K562 (cell line): ENCODE data around the gene C10orf90. TPM values are rescaled to one million over a fixed set of nuclear protein-coding genes. Genes with fewer than 3 reads are reported as not detected.

Experiments
- ATAC-seq: fragments of 200-7000 bp; cut with Tn5 transposase; 3 replicates; pipeline ENCODE4 v1.9.1; 2020; ENCODE audit warnings: moderate library complexity
- BruUV-seq: library from RNA; stranded (reverse); fragments of 400-500 nt; replicated peaks from 2 replicates; lab custom pipeline; 2021; lab: Mats Ljungman, UMichigan
- CTCF ChIA-PET: fragments of 300-600 bp; formaldehyde crosslinking; extraction: SDS; loops from one replicate; lab custom pipeline; 2021; ENCODE audit warnings: low intra/inter-chr PET ratio; lab: Yijun Ruan, JAX
- POLR2A ChIA-PET: fragments of 300-600, 350-650 bp; sonication (Branson Sonifier 250); formaldehyde crosslinking; extraction: SDS; loops from one replicate; lab custom pipeline; 2021; ENCODE audit warnings: antibody characterized with exemption, inconsistent platforms; lab: Yijun Ruan, JAX
- DNase-seq, 4 experiments: peaks; one replicate each; pipeline versions ENCODE4 v3.0.0 to v3.0.0-alpha.2; 2011 to 2018; ENCODE audit warnings: low spot score in 3 of 4, mixed read lengths in 3 of 4; ENCODE audit errors: extremely low read depth in 1 of 4
- FAIRE-seq: peaks from 2 replicates; lab custom pipeline; 2011; peaks lifted over from hg19 to GRCh38; lab: Jason Lieb, UNC
- H2AFZ ChIP-seq: 2 replicates; pipeline ENCODE4 v1.6.0; 2011; ENCODE audit warnings: low read depth, low read length, control low read depth, inconsistent platforms
- H3K27ac ChIP-seq: fragments of 200-600 bp; 3 replicates; pipeline ENCODE4 v1.8.0; 2011; ENCODE audit warnings: low read depth, mild to moderate bottlenecking, control low read depth, inconsistent platforms, low read length, moderate library complexity, mixed read lengths; ENCODE audit errors: extremely low read depth
- H3K27me3 ChIP-seq, 2 experiments: fragments of 300-600 bp in 1 of 2; 2 replicates in 1 of 2; 3 replicates in 1 of 2; pipeline versions ENCODE4 v1.6.0 to v1.8.0; 2011; ENCODE audit warnings: inconsistent platforms in 2 of 2, low read length in 2 of 2, mild to moderate bottlenecking in 1 of 2, mixed read lengths in 1 of 2, moderate library complexity in 1 of 2; ENCODE audit not compliant: control insufficient read depth in 2 of 2, insufficient read depth in 2 of 2
- H3K36me3 ChIP-seq: fragments of 300-600 bp; 3 replicates; pipeline ENCODE4 v1.8.0; 2011; ENCODE audit warnings: mild to moderate bottlenecking, low read length, inconsistent platforms; ENCODE audit not compliant: control insufficient read depth, insufficient read depth
- H3K4me1 ChIP-seq, 2 experiments: fragments of 200-600 bp in 1 of 2; replicated peaks in 1 of 2; 2 replicates in 1 of 2; 3 replicates in 1 of 2; pipeline versions ENCODE4 v1.5.1 to v1.8.0; 2011; ENCODE audit warnings: inconsistent platforms in 2 of 2, low read length in 2 of 2, mild to moderate bottlenecking in 1 of 2, mixed read lengths in 1 of 2, moderate library complexity in 1 of 2; ENCODE audit not compliant: control insufficient read depth in 2 of 2, insufficient read depth in 2 of 2
- H3K4me2 ChIP-seq: 2 replicates; pipeline ENCODE4 v1.6.1; 2011; ENCODE audit warnings: low read length, control low read depth, inconsistent platforms, mixed read lengths; ENCODE audit not compliant: insufficient read depth
- H3K4me3 ChIP-seq: fragments of 200-600 bp; sonication (generic), shearing (Covaris generic); 2 replicates; pipeline ENCODE4 v1.5.1; 2016; ENCODE audit warnings: control low read depth, inconsistent platforms
- H3K79me2 ChIP-seq: fragments of 200-600 bp; 3 replicates; pipeline ENCODE4 v1.8.0; 2011; ENCODE audit warnings: low read length, inconsistent platforms; ENCODE audit not compliant: control insufficient read depth, insufficient read depth
- H3K9ac ChIP-seq, 2 experiments: 2 replicates each; pipeline versions ENCODE4 v1.6.0 to v1.6.1; 2011; ENCODE audit warnings: low read depth in 2 of 2, low read length in 2 of 2, control low read depth in 1 of 2, inconsistent platforms in 1 of 2, mild to moderate bottlenecking in 1 of 2, mixed read lengths in 1 of 2; ENCODE audit not compliant: insufficient read depth in 1 of 2
- H3K9me1 ChIP-seq: one replicate; pipeline ENCODE4 v1.6.0; 2011; ENCODE audit warnings: inconsistent platforms, mild to moderate bottlenecking, low read length, moderate library complexity; ENCODE audit not compliant: control insufficient read depth, insufficient read depth
- H3K9me3 ChIP-seq: replicated peaks from 2 replicates; pipeline ENCODE4 v1.5.1; 2011; ENCODE audit warnings: low read depth, low read length, inconsistent platforms; ENCODE audit not compliant: control insufficient read depth, insufficient read depth
- H4K20me1 ChIP-seq: replicated peaks from 2 replicates; pipeline ENCODE4 v1.6.1; 2011; ENCODE audit warnings: low read length, inconsistent platforms, mixed read lengths; ENCODE audit not compliant: control insufficient read depth, insufficient read depth
- FOXA3 ChIP-seq, 2 experiments: fragments of 450-650 bp in 1 of 2; sonication (generic) in 1 of 2; formaldehyde crosslinking; IDR thresholded peaks in 1 of 2; conservative IDR thresholded peaks in 1 of 2; 2 replicates each; pipeline versions ENCODE4 v1.4.0 to v1.8.0; 2020 to 2022; ENCODE audit warnings: mild to moderate bottlenecking in 2 of 2, missing genetic modification reagents in 1 of 2
- GABPA ChIP-seq: fragments of 200-800 bp; sonication (Bioruptor generic); conservative IDR thresholded peaks from 2 replicates; pipeline ENCODE4 v1.6.1; 2016; ENCODE audit warnings: low read depth, missing genetic modification characterization, missing compliant biosample characterization
- SAFB2 ChIP-seq: fragments of 200-400 bp; formaldehyde crosslinking; IDR thresholded peaks from 2 replicates; pipeline ENCODE4 v1.6.1; 2018; ENCODE audit warnings: borderline replicate concordance, low read length, low read depth, moderate library complexity; ENCODE audit not compliant: severe bottlenecking
- TCFL5 ChIP-seq: fragments of 250-450 bp; sonication (Bioruptor Pico); conservative IDR thresholded peaks from 2 replicates; pipeline ENCODE4 v1.6.1; 2021; ENCODE audit warnings: mild to moderate bottlenecking, moderate library complexity, matching md5 sums
- WGBS: fragments of 100-300 bp; shearing (Covaris generic); methylation state at CpG from one replicate; pipeline ENCODE4 v1.1.6; 2016; ENCODE audit warnings: low coverage, mixed read lengths; ENCODE audit not compliant: insufficient coverage; ENCODE audit errors: missing lambda C conversion rate; 5-methylcytosine and 5-hydroxymethylcytosine counted together
- in situ Hi-C: fragments of 300-500 bp; cut with MboI; formaldehyde crosslinking; loops from 4 replicates; pipeline ENCODE4 v1.15.0; 2018; ENCODE audit warnings: inconsistent platforms, mixed read lengths
- intact Hi-C: fragments of 100-400 bp; cut with micrococcal nuclease; formaldehyde crosslinking; loops from 2 replicates; pipeline ENCODE4 v1.14.2; 2022
- polyA plus RNA-seq, 8 experiments: library from polyadenylated mRNA; depleted of rRNA in 4 of 8; stranded (reverse) in 5 of 8; unstranded in 3 of 8; fragments of >200 nt; fragmentation: Nextera tagmentation in 2 of 8; fragmentation: Illumina TruSeq in 1 of 8; extraction: Ambion mirVana in 2 of 8; extraction: Trizol in 1 of 8; gene quantifications; 2 replicates each; pipeline versions ENCODE4 v1.2.1 to v1.2.3, GENCODE V29; 2011 to 2014; ENCODE audit warnings: inconsistent platforms in 1 of 8, missing spikeins in 1 of 8
- total RNA-seq, 7 experiments: library from RNA; depleted of rRNA in 6 of 7; stranded (reverse); fragments of >200 nt in 6 of 7; fragmentation: Illumina TruSeq in 2 of 7; extraction: Trizol in 2 of 7; gene quantifications; 2 replicates each; pipeline versions ENCODE4 v1.2.1 to v1.2.3, GENCODE V29; 2011 to 2021; ENCODE audit warnings: low replicate concordance in 1 of 7
- TF ChIP-seq, protein P1 (sequence below): fragments of 200-800 bp; sonication (Bioruptor generic); IDR thresholded peaks from 2 replicates; pipeline ENCODE4 v1.6.1; 2016; ENCODE audit warnings: missing genetic modification characterization, missing compliant biosample characterization
- TF ChIP-seq, protein P2 (sequence below), 2 experiments: IDR thresholded peaks; 2 replicates each; pipeline ENCODE4 v1.6.1; 2011; ENCODE audit warnings: borderline replicate concordance in 1 of 2, control low read depth in 1 of 2, low read depth in 1 of 2, low read length in 1 of 2, mild to moderate bottlenecking in 1 of 2, mixed read lengths in 1 of 2, moderate library complexity in 1 of 2; ENCODE audit not compliant: insufficient read depth in 1 of 2, insufficient read length in 1 of 2, poor library complexity in 1 of 2, severe bottlenecking in 1 of 2; ENCODE audit errors: extremely low read depth in 1 of 2

C10orf90 gene
- total and polyA plus RNA-seq, 9 of the 15 experiments (the other 6 are each of a cell fraction or from before 2014, with no cell fraction given): not detected

DNA sequence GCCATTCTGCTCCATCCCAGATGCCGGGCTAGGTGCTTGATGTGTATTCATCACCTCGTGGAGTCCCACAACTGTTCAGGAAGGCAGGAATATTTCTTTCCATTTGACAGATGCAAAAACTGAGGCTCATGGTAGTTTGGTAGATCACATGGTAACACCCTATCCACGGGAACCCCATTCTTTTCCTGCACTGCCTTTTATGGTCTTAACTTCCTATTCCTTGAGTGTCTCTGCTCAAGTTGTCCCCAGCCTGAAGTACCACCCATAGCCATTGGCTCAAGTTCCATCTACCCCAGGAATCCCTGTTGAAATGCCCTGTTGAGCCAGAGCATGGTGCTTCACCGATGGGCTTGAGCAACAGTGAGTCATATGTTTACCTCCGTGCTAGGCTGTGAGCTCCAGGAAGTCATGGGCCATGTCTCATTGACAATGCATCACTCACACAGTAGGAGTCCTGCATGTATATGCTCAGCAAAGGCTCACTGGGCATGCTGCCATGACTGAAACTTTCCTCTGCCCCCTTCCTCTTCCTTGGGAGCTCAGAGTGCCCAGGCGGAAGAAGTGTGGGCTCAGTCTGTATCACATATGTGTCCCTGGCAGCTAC is 210.5 kb downstream of the C10orf90 start:
- DNase-seq (no peak), FAIRE-seq (no peak), ATAC-seq (no peak)
- Histone ChIP-seq H2AFZ (no peak overlapping the region), H3K27me3 (no peaks in the 10 kb centered on the region), H4K20me1 (no peaks in the 10 kb centered on the region), H3K9me3 (no peaks in the 10 kb centered on the region), H3K9ac (no peak overlapping the region), H3K27ac (no peak overlapping the region), H3K4me1 (no peaks in the 10 kb centered on the region), H3K9me1 (no peaks in the 10 kb centered on the region), H3K36me3 (no peaks in the 10 kb centered on the region), H3K4me3 (no peak overlapping the region), H3K79me2 (no peaks in the 10 kb centered on the region), H3K4me2 (no peak overlapping the region)
- BruUV-seq: no TSS peak
- ChIA-PET CTCF (no interaction called here), POLR2A (interaction anchor here (0.6 kb wide), 1 partner anchor 374 kb away, joined by 4 read pairs; no protein-coding TSS in a partner anchor)
- in situ Hi-C loops: no loop called here
- 2% methylated on average over 6 of the region's 6 CpGs for WGBS
- TF ChIP-seq SAFB2: no peak
- TF ChIP-seq GABPA: no peak
- intact Hi-C loops: no loop called here

DNA sequence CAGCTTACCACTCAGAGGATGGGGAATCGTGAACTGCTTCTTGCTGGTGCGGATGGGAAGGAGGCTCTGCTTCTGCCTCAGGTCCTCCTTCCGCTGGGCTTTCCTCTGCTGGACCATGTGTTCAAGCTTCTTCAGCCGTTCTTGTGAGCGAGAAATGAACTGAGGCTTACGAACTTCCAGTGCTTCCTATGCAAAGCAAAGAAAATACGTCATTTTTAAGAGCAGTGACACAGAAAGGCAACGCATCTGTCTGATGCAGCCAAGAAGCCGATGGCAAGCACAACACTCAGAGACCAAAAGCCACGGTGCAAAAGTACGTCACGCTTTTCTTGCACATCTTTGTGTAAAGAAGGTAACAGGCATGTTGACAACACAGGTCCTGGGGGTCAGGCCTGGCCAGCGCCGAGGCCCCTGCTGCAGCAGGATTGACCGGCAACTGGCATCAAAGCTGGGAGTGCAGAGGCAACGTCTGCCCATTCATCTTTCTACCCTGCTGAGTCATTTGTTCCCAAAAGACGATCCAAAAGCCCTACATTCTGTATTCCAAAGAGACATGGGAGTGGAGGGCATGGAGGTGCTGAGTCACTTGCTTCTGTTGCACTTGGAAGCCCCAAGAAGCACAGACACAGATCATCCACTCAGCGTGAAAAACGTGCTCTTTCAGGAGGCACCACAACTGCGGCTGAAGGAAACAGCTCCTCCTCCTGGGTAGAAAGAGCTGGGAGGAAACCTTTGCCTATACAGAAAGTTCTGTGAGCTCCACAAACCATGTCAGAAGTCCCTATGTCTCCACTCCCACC is 211.3 kb downstream of the C10orf90 start:
- H3K27ac ChIP-seq: no peak overlapping the region
- WGBS: 0% methylated on average over 13 of the region's 20 CpGs
- H3K4me2 ChIP-seq: no peak overlapping the region
- ATAC-seq (no peak), FAIRE-seq (no peak), DNase-seq (no peak)
- H3K79me2 ChIP-seq: no peaks in the 10 kb centered on the region
- H3K36me3 ChIP-seq: no peaks in the 10 kb centered on the region
- no TSS peak for BruUV-seq
- H3K4me3 ChIP-seq: no peak overlapping the region
- H3K4me1 ChIP-seq: no peaks in the 10 kb centered on the region
- in situ Hi-C loops (no loop called here), intact Hi-C loops (no loop called here)
- ChIA-PET POLR2A (interaction anchor here (1.2 kb wide), 1 partner anchor 31 kb away, joined by 3 read pairs; no protein-coding TSS in a partner anchor), CTCF (no interaction called here)
- no peak overlapping the region for H3K9ac ChIP-seq
- no peaks in the 10 kb centered on the region for H3K27me3 ChIP-seq
- H2AFZ ChIP-seq: no peak overlapping the region
- H3K9me1 ChIP-seq: no peaks in the 10 kb centered on the region
- no peaks in the 10 kb centered on the region for H4K20me1 ChIP-seq
- H3K9me3 ChIP-seq: no peaks in the 10 kb centered on the region
- TF ChIP-seq, protein P1, sequence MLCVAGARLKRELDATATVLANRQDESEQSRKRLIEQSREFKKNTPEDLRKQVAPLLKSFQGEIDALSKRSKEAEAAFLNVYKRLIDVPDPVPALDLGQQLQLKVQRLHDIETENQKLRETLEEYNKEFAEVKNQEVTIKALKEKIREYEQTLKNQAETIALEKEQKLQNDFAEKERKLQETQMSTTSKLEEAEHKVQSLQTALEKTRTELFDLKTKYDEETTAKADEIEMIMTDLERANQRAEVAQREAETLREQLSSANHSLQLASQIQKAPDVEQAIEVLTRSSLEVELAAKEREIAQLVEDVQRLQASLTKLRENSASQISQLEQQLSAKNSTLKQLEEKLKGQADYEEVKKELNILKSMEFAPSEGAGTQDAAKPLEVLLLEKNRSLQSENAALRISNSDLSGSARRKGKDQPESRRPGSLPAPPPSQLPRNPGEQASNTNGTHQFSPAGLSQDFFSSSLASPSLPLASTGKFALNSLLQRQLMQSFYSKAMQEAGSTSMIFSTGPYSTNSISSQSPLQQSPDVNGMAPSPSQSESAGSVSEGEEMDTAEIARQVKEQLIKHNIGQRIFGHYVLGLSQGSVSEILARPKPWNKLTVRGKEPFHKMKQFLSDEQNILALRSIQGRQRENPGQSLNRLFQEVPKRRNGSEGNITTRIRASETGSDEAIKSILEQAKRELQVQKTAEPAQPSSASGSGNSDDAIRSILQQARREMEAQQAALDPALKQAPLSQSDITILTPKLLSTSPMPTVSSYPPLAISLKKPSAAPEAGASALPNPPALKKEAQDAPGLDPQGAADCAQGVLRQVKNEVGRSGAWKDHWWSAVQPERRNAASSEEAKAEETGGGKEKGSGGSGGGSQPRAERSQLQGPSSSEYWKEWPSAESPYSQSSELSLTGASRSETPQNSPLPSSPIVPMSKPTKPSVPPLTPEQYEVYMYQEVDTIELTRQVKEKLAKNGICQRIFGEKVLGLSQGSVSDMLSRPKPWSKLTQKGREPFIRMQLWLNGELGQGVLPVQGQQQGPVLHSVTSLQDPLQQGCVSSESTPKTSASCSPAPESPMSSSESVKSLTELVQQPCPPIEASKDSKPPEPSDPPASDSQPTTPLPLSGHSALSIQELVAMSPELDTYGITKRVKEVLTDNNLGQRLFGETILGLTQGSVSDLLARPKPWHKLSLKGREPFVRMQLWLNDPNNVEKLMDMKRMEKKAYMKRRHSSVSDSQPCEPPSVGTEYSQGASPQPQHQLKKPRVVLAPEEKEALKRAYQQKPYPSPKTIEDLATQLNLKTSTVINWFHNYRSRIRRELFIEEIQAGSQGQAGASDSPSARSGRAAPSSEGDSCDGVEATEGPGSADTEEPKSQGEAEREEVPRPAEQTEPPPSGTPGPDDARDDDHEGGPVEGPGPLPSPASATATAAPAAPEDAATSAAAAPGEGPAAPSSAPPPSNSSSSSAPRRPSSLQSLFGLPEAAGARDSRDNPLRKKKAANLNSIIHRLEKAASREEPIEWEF (CRISPR knock-in tag): no peak
- TF ChIP-seq, protein P2, sequence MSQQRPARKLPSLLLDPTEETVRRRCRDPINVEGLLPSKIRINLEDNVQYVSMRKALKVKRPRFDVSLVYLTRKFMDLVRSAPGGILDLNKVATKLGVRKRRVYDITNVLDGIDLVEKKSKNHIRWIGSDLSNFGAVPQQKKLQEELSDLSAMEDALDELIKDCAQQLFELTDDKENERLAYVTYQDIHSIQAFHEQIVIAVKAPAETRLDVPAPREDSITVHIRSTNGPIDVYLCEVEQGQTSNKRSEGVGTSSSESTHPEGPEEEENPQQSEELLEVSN (IDR thresholded peaks at IDR 0.05; ENCODE audit: borderline replicate concordance in 1 of 2, extremely low read depth in 1 of 2, insufficient read depth in 1 of 2, insufficient read length in 1 of 2, low read depth in 1 of 2, low read length in 1 of 2, poor library complexity in 1 of 2, severe bottlenecking in 1 of 2): no peak
- TF ChIP-seq FOXA3 (CRISPR knock-in tag; conservative IDR thresholded peaks at IDR 0.05 in 1 of 2, IDR thresholded peaks at IDR 0.05 in 1 of 2) (no peak), TCFL5 (no peak)
